GM13976 (cell line): Measurements from ENCODE around the gene SNX20.

Source experiments
- DNase-seq: peaks from one replicate; pipeline ENCODE4 v3.0.0; 2012; ENCODE audit warnings: low spot score
- in situ Hi-C: fragments of 300-500 bp; cut with MboI; formaldehyde crosslinking; loops from one replicate; pipeline ENCODE4 v1.12.0; 2022; ENCODE audit warnings: low sequenced_read_pairs, mixed read lengths, inconsistent platforms; ENCODE audit not compliant: unreplicated experiment
- TF ChIP-seq, protein P1 (sequence below): IDR thresholded peaks from 2 replicates; pipeline ENCODE4 v1.5.1; 2012; ENCODE audit warnings: borderline replicate concordance, mild to moderate bottlenecking; ENCODE audit not compliant: insufficient read depth; ENCODE audit errors: extremely low read depth, missing control alignments, control extremely low read depth

The SNX20 gene

DNA sequence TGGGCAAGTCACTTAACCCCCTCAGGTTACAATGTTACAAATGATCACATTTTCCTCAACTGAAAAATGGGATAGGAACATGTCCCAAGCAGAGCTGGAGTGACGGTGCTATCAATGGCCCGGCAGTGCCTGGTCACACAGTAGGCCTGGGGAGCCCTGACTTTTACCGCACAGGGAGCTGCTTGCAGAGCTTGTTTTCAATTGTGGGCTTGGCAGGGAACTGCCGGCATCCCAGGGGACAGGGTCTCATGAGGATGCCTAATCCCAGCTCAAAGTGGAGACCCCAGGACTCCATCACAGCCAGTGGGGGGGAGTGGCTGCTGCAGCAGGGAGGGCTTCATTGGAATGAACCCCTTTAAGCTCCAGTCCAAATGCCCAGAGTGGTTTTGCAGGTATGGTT, 11.4 kb downstream of the SNX20 start:
- TF ChIP-seq, protein P1, sequence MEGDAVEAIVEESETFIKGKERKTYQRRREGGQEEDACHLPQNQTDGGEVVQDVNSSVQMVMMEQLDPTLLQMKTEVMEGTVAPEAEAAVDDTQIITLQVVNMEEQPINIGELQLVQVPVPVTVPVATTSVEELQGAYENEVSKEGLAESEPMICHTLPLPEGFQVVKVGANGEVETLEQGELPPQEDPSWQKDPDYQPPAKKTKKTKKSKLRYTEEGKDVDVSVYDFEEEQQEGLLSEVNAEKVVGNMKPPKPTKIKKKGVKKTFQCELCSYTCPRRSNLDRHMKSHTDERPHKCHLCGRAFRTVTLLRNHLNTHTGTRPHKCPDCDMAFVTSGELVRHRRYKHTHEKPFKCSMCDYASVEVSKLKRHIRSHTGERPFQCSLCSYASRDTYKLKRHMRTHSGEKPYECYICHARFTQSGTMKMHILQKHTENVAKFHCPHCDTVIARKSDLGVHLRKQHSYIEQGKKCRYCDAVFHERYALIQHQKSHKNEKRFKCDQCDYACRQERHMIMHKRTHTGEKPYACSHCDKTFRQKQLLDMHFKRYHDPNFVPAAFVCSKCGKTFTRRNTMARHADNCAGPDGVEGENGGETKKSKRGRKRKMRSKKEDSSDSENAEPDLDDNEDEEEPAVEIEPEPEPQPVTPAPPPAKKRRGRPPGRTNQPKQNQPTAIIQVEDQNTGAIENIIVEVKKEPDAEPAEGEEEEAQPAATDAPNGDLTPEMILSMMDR: no peak
- in situ Hi-C loops: loop anchor here (5.0 kb wide), 1 partner anchor 128 kb away; no protein-coding TSS in a partner anchor
- DNase-seq: no peak

DNA sequence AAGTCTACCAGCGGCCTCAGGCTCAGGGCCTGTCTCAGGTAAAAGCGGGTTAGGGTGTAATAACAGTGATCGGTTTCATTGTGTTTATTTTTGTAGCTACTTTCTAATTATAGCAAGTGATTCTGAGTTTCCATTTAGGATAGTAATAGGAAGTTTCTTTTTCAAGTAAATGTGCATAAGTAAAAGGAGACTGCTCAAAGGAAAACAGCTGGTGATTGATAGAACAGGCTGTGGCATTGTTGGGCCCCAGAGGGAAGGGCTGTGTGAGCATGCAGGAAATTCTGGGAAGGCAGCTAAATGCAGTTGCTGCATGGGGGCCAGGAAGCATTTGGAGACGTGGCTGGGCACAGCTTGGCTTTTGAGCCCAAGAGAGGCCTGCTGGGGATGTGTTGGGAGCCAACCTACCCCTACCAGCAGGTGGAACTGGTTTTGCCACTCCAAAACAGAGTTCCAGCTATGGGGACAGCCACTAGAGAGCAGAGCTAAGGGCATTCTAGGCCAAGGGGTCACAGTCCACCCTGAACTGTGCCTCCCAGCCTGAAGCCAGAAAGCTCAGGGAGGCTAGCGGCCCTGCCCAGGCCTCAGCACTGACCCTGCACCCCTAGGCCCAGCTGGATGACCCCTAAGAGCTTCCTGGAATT, 12.6 kb downstream of the SNX20 start:
- in situ Hi-C loops: loop anchor here (5.0 kb wide), 1 partner anchor 129 kb away; no protein-coding TSS in a partner anchor
- DNase-seq: no peak
- TF ChIP-seq, protein P1: no peak

DNA sequence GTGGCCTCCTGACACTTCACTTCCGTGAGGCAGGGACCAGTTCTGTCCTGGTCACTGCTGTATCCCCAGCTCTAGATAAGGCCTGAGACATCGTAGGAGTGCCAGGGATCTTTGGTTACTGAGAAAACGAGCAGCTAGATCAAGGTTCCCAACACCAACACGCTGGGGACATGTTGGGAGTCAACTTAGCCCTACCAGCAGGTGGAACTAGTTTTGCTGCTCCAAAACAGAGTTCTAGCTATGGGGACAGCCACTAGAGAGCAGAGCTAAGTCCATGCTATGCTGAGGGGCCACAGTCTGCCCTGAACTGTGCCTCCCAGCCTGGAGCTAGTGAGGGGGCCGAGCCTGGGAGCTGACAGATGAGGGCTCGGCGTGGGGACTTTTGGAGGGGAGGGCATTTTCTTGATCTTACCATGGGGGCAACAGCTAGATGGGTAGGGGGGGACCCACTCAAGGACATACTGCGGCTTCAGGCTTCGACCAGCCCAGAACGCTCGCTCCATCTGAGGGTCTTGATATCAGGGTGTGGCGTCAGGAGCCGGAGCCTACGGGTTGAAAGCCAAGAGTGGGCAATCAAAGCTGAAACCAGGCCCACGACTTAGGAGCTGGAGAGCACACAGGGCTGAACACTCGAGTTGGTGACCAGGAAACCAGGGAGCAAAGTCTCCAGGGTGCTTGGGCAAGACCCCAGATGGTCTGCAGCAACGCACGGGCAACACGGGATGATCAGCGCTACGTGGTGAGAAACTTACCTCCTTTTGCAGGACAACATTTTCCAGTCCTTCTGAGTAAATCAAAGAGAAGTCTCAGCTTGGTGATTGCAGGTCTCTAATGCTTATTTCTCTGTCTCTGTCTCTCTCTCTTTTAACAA, 13.4 kb downstream of the SNX20 start:
- in situ Hi-C loops: loop anchor here (5.0 kb wide), 1 partner anchor 130 kb away; no protein-coding TSS in a partner anchor
- peak; percentile 50 for DNase-seq
- TF ChIP-seq, protein P1: peak; percentile 24

DNA sequence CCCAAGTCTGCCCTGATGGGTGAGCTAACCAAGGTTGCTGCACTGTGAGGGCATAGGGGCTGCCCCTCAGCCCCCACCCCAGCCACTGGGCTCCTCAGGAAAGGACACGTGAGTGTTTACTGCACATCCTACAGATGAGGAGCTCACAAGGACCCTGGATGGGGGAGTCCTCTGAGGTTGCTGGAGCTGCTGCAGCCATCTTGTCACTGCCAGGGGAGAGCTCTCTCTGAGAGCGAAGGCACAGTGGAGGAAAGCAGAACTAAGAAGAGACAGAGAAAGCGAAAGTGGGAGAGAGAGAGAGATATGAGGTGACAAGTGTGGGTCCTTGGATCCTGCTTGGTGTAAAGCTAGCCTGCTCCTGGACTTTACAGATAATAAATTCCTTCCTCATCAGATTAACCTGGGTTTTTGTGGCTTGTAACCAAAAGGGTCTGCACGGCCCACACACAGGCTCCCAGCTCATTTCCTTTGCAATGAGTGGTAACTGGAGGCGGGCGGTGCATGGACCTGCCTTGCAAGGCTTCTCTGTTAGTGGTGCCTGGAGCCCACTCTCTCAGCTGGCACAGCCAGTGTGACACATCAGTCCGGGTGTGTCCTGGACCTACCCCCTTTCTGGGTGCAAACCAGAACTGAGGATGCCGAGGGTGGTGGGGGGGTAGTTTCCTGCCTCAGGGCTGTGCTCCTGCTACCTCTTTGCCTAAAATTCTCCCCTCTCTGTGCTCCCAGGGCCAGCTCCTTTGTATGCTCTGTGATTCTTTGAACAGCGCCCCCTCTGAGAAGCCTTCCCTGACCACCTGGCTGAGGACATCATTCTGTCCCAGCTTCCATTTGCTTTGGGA, 14.2 kb downstream of the SNX20 start:
- in situ Hi-C loops: loop anchor here (5.0 kb wide), 1 partner anchor 130 kb away; no protein-coding TSS in a partner anchor
- TF ChIP-seq, protein P1: no peak
- DNase-seq: peak; percentile 78

DNA sequence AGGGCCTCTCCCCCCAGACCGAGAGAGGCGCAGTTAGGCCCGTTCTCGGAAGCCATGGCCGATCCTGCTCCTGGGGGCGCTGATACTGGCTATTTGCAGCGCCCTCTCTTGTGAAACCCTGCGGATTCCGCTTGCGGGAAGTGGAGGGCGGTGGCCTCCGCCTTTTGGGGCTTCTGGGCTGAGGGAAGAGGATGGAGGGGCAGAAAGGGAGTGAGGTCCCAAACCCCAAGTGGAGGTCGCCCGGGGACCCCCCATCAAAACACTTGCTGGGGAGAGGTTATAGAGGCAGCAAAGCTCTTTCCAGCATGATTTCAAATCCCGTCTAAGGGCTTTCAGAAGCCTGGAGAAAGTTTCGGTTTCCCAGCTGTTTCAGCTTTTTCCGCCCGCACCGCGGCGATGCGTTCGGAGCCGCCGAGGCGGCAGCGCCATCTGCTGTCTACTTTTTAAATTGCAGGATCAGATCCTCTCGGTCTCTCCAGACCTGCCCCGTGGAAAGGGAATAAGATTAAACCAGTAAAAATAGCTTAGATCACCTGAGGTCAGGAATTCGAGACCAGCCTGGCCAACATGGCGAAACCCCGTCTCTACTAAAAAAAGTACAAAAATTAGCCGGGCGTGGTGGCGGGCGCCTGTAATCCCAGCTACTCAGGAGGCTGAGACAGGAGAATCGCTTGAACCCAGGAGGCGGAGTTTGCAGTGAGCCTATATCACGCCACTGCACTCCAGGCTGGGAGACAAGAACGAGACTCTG, 15.8 kb downstream of the SNX20 start:
- DNase-seq: peak; percentile 80
- in situ Hi-C loops: loop anchor here (5.0 kb wide), 1 partner anchor 132 kb away; no protein-coding TSS in a partner anchor
- TF ChIP-seq, protein P1: peak; percentile 73
